ENCODE measurements around the gene RPL31.

The RPL31 gene

GRCh38 chr2:101001691-101002561, at the start of gene RPL31:
Gene RPL31 (plus strand): TSS chr2:101002289. CDS start chr2:101002702, 413 bp downstream.
- peak; percentile 90 for DNase-seq

GRCh38 chr2:100952512-100952911, 49.6 kb upstream of the RPL31 start:
- DNase-seq = no peak

- no peak for DNase-seq
Observed at GRCh38 chr2:100953406-100954043, 48.6 kb upstream of the RPL31 start.

- DNase-seq = no peak
Observed at GRCh38 chr2:100954044-100954420, 48.1 kb upstream of the RPL31 start.

GRCh38 chr2:100955226-100955625, 46.9 kb upstream of the RPL31 start:
- DNase-seq = no peak

- DNase-seq = no peak
Observed at GRCh38 chr2:100956081-100956480, 46.0 kb upstream of the RPL31 start.

- no peak for DNase-seq
Observed at GRCh38 chr2:100957996-100958653, 44.0 kb upstream of the RPL31 start.

GRCh38 chr2:100959225-100959880, 42.7 kb upstream of the RPL31 start:
- DNase-seq = no peak

GRCh38 chr2:100960688-100961087, 41.4 kb upstream of the RPL31 start:
- no peak for DNase-seq

GRCh38 chr2:100962366-100963025, 39.6 kb upstream of the RPL31 start:
- DNase-seq = no peak

- no peak for DNase-seq
Observed at GRCh38 chr2:100963026-100963375, 39.1 kb upstream of the RPL31 start.

GRCh38 chr2:100964222-100964621, 37.9 kb upstream of the RPL31 start:
- no peak for DNase-seq

GRCh38 chr2:100964681-100965169, 37.4 kb upstream of the RPL31 start:
- no peak for DNase-seq

- no peak for DNase-seq
Observed at GRCh38 chr2:100965596-100965995, 36.5 kb upstream of the RPL31 start.

- no peak for DNase-seq
Observed at GRCh38 chr2:100967716-100968115, 34.4 kb upstream of the RPL31 start.

- DNase-seq = no peak
Observed at GRCh38 chr2:100968146-100969145, 33.6 kb upstream of the RPL31 start.

GRCh38 chr2:100969998-100970397, 32.1 kb upstream of the RPL31 start:
- no peak for DNase-seq

GRCh38 chr2:100971221-100971620, 30.9 kb upstream of the RPL31 start:
- no peak for DNase-seq

- DNase-seq = no peak
Observed at GRCh38 chr2:100972452-100972851, 29.6 kb upstream of the RPL31 start.

GRCh38 chr2:100974712-100975520, 27.2 kb upstream of the RPL31 start:
- DNase-seq = no peak

- no peak for DNase-seq
Observed at GRCh38 chr2:100975521-100975785, 26.6 kb upstream of the RPL31 start.
